Gastroesophageal sphincter (tissue), 3 donors: ENCODE measurements around the gene GRIK1.

Experiments
- EP300 ChIP-seq: sonication (generic); formaldehyde crosslinking; IDR thresholded peaks from one replicate; pipeline ENCODE4 v1.6.1; 2017; ENCODE audit warnings: antibody characterized with exemption, mild to moderate bottlenecking
- POLR2A ChIP-seq, 2 donors: fragments of 450-650 bp; IDR thresholded peaks; one replicate each; pipeline ENCODE4 v1.6.1; 2017; ENCODE audit warnings: antibody characterized with exemption in 2 of 2, mild to moderate bottlenecking in 2 of 2, moderate library complexity in 1 of 2
- POLR2AphosphoS5 ChIP-seq: sonication (generic); formaldehyde crosslinking; IDR thresholded peaks from one replicate; pipeline ENCODE4 v1.6.1; 2017; ENCODE audit warnings: antibody characterized with exemption
- TF ChIP-seq, protein P1 (sequence below), 4 experiments: fragments of 200-600 bp in 2 of 4; fragments of 450-650 bp in 2 of 4; sonication (generic) in 1 of 4; IDR thresholded peaks; one replicate each; pipeline ENCODE4 v1.5.1; 2017 to 2019; ENCODE audit warnings: antibody characterized with exemption in 4 of 4, mild to moderate bottlenecking in 2 of 4, moderate library complexity in 2 of 4

DNA sequence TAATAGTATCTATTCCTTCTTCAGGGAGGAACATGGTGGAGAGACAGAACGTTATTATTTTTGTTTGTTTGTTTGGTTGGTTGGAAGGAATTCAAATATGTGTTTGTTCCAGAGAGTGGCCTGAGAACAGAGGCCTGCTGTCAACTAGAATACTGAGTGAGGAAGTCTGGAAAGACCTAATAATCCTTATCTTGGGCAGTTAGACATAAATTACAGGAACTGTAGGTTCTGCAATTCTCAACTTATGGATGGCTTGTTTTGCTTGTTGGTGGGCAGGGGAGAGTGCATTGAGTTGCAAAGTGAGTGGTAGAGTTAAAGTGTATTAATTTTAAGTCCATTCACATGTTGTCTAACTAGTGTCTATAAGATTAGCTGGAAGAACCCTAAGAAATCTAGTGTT is 443.5 kb downstream of the GRIK1 start:
- TF ChIP-seq, protein P1, sequence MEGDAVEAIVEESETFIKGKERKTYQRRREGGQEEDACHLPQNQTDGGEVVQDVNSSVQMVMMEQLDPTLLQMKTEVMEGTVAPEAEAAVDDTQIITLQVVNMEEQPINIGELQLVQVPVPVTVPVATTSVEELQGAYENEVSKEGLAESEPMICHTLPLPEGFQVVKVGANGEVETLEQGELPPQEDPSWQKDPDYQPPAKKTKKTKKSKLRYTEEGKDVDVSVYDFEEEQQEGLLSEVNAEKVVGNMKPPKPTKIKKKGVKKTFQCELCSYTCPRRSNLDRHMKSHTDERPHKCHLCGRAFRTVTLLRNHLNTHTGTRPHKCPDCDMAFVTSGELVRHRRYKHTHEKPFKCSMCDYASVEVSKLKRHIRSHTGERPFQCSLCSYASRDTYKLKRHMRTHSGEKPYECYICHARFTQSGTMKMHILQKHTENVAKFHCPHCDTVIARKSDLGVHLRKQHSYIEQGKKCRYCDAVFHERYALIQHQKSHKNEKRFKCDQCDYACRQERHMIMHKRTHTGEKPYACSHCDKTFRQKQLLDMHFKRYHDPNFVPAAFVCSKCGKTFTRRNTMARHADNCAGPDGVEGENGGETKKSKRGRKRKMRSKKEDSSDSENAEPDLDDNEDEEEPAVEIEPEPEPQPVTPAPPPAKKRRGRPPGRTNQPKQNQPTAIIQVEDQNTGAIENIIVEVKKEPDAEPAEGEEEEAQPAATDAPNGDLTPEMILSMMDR (IDR thresholded peaks at IDR 0.05), result no peak
- TF ChIP-seq POLR2AphosphoS5, result no peak
- TF ChIP-seq POLR2A (IDR thresholded peaks at IDR 0.05), result no peak
- no peak for TF ChIP-seq EP300
